Thyroid gland (tissue), 4 donors: ENCODE measurements around the gene NCLN.

Experiments used
- POLR2A ChIP-seq, 2 donors: fragments of 450-650 bp; IDR thresholded peaks; one replicate each; pipeline ENCODE4 v1.6.1; 2017; ENCODE audit warnings: antibody characterized with exemption in 2 of 2, mild to moderate bottlenecking in 2 of 2, moderate library complexity in 1 of 2
- TF ChIP-seq, protein P1 (sequence below), 6 experiments: fragments of 200-600 bp in 3 of 6; fragments of 450-650 bp in 3 of 6; sonication (generic) in 3 of 6; IDR thresholded peaks; one replicate each; pipeline ENCODE4 v1.5.1; 2016 to 2019; ENCODE audit warnings: antibody characterized with exemption in 6 of 6, mild to moderate bottlenecking in 2 of 6, inconsistent platforms in 1 of 6, moderate library complexity in 1 of 6

DNA sequence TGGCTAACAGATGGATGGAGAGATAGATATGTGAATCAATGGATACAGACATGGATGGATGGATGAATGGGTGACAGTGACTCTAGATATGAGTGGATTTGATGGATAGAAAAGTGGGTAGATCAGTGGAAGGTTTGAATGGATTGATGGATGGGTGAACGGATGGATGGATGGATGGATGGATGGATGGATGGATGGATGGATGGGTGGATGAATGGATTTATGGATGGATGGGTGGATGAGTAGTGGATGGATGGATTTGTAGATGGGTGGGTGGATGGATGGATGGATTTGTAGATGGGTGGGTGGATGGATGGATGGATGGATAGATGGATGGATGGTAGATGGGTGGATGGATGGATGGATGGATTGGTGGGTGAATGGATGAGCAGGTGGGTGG, 45.6 kb downstream of the NCLN start:
- TF ChIP-seq, protein P1, sequence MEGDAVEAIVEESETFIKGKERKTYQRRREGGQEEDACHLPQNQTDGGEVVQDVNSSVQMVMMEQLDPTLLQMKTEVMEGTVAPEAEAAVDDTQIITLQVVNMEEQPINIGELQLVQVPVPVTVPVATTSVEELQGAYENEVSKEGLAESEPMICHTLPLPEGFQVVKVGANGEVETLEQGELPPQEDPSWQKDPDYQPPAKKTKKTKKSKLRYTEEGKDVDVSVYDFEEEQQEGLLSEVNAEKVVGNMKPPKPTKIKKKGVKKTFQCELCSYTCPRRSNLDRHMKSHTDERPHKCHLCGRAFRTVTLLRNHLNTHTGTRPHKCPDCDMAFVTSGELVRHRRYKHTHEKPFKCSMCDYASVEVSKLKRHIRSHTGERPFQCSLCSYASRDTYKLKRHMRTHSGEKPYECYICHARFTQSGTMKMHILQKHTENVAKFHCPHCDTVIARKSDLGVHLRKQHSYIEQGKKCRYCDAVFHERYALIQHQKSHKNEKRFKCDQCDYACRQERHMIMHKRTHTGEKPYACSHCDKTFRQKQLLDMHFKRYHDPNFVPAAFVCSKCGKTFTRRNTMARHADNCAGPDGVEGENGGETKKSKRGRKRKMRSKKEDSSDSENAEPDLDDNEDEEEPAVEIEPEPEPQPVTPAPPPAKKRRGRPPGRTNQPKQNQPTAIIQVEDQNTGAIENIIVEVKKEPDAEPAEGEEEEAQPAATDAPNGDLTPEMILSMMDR (IDR thresholded peaks at IDR 0.05), result no peak
- no peak for TF ChIP-seq POLR2A (IDR thresholded peaks at IDR 0.05)
